B cell (primary cell): ENCODE data around the gene CDC42BPG. TPM values are rescaled to one million over a fixed set of nuclear protein-coding genes. Genes with fewer than 3 reads are reported as not detected.

ENCODE experiments used
- ATAC-seq: fragments of 200-7000 bp; cut with Tn5 transposase; one replicate; pipeline ENCODE4 v1.10.0; 2021; ENCODE audit warnings: low read depth, mild to moderate bottlenecking, moderate number of reproducible peaks, moderate library complexity
- CTCF ChIA-PET: fragments of 350-600 bp; sonication (Branson Sonifier 250); formaldehyde crosslinking; loops from one replicate; lab custom pipeline; 2021; ENCODE audit warnings: antibody characterized with exemption, inconsistent platforms; lab: Charles Lee
- POLR2A ChIA-PET: fragments of 350-600 bp; sonication (Branson Sonifier 250); formaldehyde crosslinking; loops from one replicate; lab custom pipeline; 2021; ENCODE audit warnings: antibody characterized with exemption; lab: Charles Lee
- DNase-seq: peaks from one replicate; pipeline ENCODE4 v3.0.0; 2013
- H2AFZ ChIP-seq: 2 replicates; pipeline ENCODE4 v1.6.1; 2012; ENCODE audit warnings: mild to moderate bottlenecking, low read depth, low read length; ENCODE audit not compliant: insufficient read depth, poor library complexity, severe bottlenecking
- H3K27ac ChIP-seq, 2 donors: 1 replicate in 1 of 2; 2 replicates in 1 of 2; pipeline ENCODE4 v1.5.1; 2012 to 2013; ENCODE audit warnings: low read length in 2 of 2, mild to moderate bottlenecking in 2 of 2, moderate library complexity in 1 of 2
- H3K27me3 ChIP-seq, 4 experiments: fragments of 200-600 bp in 1 of 4; sonication (generic) in 1 of 4; replicated peaks in 1 of 4; 1 replicate in 2 of 4; 2 replicates in 2 of 4; pipeline versions ENCODE4 v1.6.1 to v1.7.0; 2013 to 2016; ENCODE audit warnings: low read length in 3 of 4, mild to moderate bottlenecking in 2 of 4, mixed read lengths in 1 of 4, moderate library complexity in 1 of 4; ENCODE audit not compliant: insufficient read depth in 4 of 4, control insufficient read depth in 3 of 4; ENCODE audit errors: control extremely low read depth in 1 of 4
- H3K36me3 ChIP-seq, 2 experiments: replicated peaks in 1 of 2; 1 replicate in 1 of 2; 2 replicates in 1 of 2; pipeline versions ENCODE4 v1.6.1 to v1.7.1; 2013; ENCODE audit warnings: low read length in 1 of 2; ENCODE audit not compliant: insufficient read depth in 2 of 2, control insufficient read depth in 1 of 2; ENCODE audit errors: control extremely low read depth in 1 of 2, extremely low read depth in 1 of 2
- H3K4me1 ChIP-seq, 2 donors: fragments of 200-600 bp in 1 of 2; sonication (generic) in 1 of 2; 1 replicate in 1 of 2; 2 replicates in 1 of 2; pipeline versions ENCODE4 v1.5.1 to v1.6.1; 2013 to 2017; ENCODE audit warnings: low read length in 2 of 2; ENCODE audit not compliant: control insufficient read depth in 2 of 2, insufficient read depth in 2 of 2
- H3K4me2 ChIP-seq: replicated peaks from 2 replicates; pipeline ENCODE3; 2012; ENCODE audit warnings: mild to moderate bottlenecking, low read depth, low read length; ENCODE audit not compliant: poor library complexity, severe bottlenecking
- H3K4me3 ChIP-seq, 5 experiments: fragments of 200-600 bp in 1 of 5; sonication (generic) in 1 of 5; 1 replicate in 3 of 5; 2 replicates in 2 of 5; pipeline versions ENCODE4 v1.5.1 to v1.7.0; 2011 to 2016; ENCODE audit warnings: low read length in 4 of 5, mild to moderate bottlenecking in 4 of 5, low read depth in 2 of 5, control low read depth in 1 of 5, moderate library complexity in 1 of 5; ENCODE audit not compliant: insufficient read depth in 1 of 5; ENCODE audit errors: control extremely low read depth in 1 of 5, extremely low read depth in 1 of 5
- H3K79me2 ChIP-seq: fragments of 200-600 bp; sonication (generic); one replicate; pipeline ENCODE4 v1.6.0; 2016; ENCODE audit warnings: low read length; ENCODE audit not compliant: control insufficient read depth, insufficient read depth
- H3K9ac ChIP-seq: fragments of 200-600 bp; sonication (generic); 2 replicates; pipeline ENCODE4 v1.6.1; 2017; ENCODE audit warnings: mild to moderate bottlenecking, low read length, moderate library complexity
- H3K9me3 ChIP-seq, 3 donors: one replicate each; pipeline versions ENCODE4 v1.6.1 to v1.7.1; 2013; ENCODE audit warnings: low read length in 2 of 3; ENCODE audit not compliant: control insufficient read depth in 2 of 3, insufficient read depth in 1 of 3; ENCODE audit errors: control extremely low read depth in 1 of 3
- H4K20me1 ChIP-seq: 2 replicates; pipeline ENCODE4 v1.6.0; 2012; ENCODE audit warnings: mild to moderate bottlenecking, low read length; ENCODE audit not compliant: insufficient read depth, control insufficient read depth, poor library complexity, severe bottlenecking
- H3K27ac Mint-ChIP-seq: one replicate; pipeline ENCODE4 v1.8.0; 2021; ENCODE audit warnings: mixed read lengths
- H3K27me3 Mint-ChIP-seq: one replicate; pipeline ENCODE4 v1.8.0; 2021; ENCODE audit warnings: mixed read lengths
- H3K4me1 Mint-ChIP-seq: one replicate; pipeline ENCODE4 v1.8.0; 2021; ENCODE audit warnings: mixed read lengths
- H3K4me3 Mint-ChIP-seq: one replicate; pipeline ENCODE4 v1.8.0; 2021; ENCODE audit warnings: mixed read lengths
- H3K9me3 Mint-ChIP-seq: one replicate; pipeline ENCODE4 v1.8.0; 2022; ENCODE audit warnings: mixed read lengths; ENCODE audit not compliant: insufficient read depth
- CTCF ChIP-seq: fragments of 200-600 bp; IDR thresholded peaks from one replicate; pipeline ENCODE4 v1.8.0; 2022; ENCODE audit warnings: antibody characterized with exemption, mild to moderate bottlenecking
- EZH2 ChIP-seq: IDR thresholded peaks from 2 replicates; pipeline ENCODE4 v1.6.1; 2012; ENCODE audit warnings: borderline replicate concordance, low read depth, mild to moderate bottlenecking, moderate library complexity, low read length; ENCODE audit not compliant: insufficient read depth, poor library complexity, severe bottlenecking
- WGBS: methylation state at CpG from one replicate; pipeline ENCODE4 v1.1.5; 2013; ENCODE audit warnings: missing lambda C conversion rate; ENCODE audit not compliant: insufficient coverage; 5-methylcytosine and 5-hydroxymethylcytosine counted together
- intact Hi-C: fragments of 100-400 bp; cut with micrococcal nuclease; formaldehyde crosslinking; loops from one replicate; pipeline ENCODE4 v1.10.0; 2022
- polyA plus RNA-seq: library from polyadenylated mRNA; depleted of rRNA; stranded (reverse); fragments of >200 nt; gene quantifications from 2 replicates; pipeline ENCODE4 v1.2.3, GENCODE V29; 2012
- total RNA-seq, 2 donors: library from RNA; stranded (reverse); fragments of 120-200 nt in 1 of 2; gene quantifications; 1 replicate in 1 of 2; 2 replicates in 1 of 2; pipeline versions ENCODE4 v1.2.3 to v1.2.4, GENCODE V29; 2013 to 2022

Gene CDC42BPG
- total and polyA plus RNA-seq, 2 donors (not counting 1 experiment from before 2014, with no cell fraction given) = 3.7 to 8.7 TPM

DNA sequence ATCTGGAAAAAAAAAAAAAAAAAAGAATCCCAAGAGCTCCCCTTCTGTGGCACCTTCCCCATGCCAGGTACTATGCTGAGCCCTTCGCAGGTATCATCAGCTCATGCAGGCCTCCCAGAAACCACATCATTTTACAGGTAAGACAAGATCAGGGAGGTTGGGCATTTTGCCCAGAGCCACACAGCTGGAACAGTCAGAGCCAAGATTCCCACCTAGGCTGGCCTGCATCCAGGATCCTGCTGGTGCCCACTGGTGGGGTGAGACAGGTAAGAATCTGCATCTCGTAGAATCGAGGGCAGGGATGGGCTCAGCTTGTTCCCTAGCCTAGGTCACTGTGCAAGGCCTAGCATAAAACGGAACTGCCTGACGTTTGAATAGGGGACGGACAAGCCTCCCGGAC, 18.4 kb downstream of the CDC42BPG start:
- H3K9me3 Mint-ChIP-seq = no peaks in the 10 kb centered on the region
- intact Hi-C loops = no loop called here
- Histone ChIP-seq H3K79me2 (no peaks in the 10 kb centered on the region), H3K27ac (no peak overlapping the region), H2AFZ (no peak overlapping the region), H4K20me1 (no peaks in the 10 kb centered on the region), H3K27me3 (no peaks in the 10 kb centered on the region), H3K4me3 (no peak overlapping the region), H3K9me3 (no peaks in the 10 kb centered on the region), H3K4me1 (no peaks in the 10 kb centered on the region), H3K36me3 (no peaks in the 10 kb centered on the region), H3K4me2 (no peak overlapping the region), H3K9ac (no peak overlapping the region)
- ATAC-seq = no peak
- H3K4me3 Mint-ChIP-seq = no peak overlapping the region
- ChIA-PET POLR2A (interaction anchor here (1.0 kb wide), 1 partner anchor 24 kb away, joined by 3 read pairs; no protein-coding TSS in a partner anchor), CTCF (no interaction called here)
- no peak overlapping the region for H3K27ac Mint-ChIP-seq
- TF ChIP-seq CTCF (no peak), EZH2 (no peak)
- no peaks in the 10 kb centered on the region for H3K27me3 Mint-ChIP-seq
- DNase-seq = no peak
- H3K4me1 Mint-ChIP-seq = peaks cover 2% of the 10 kb centered on the region
- WGBS = 100% methylated on average over 6 of the region's 7 CpGs

GRCh38 chr11:64823568-64824119, 20.8 kb downstream of the CDC42BPG start:
- Mint-ChIP-seq H3K9me3 (no peaks in the 10 kb centered on the region), H3K27ac (no peak overlapping the region), H3K4me1 (no peaks in the 10 kb centered on the region), H3K27me3 (no peaks in the 10 kb centered on the region), H3K4me3 (no peak overlapping the region)
- H3K4me1 ChIP-seq = no peaks in the 10 kb centered on the region
- no peak overlapping the region for H3K27ac ChIP-seq
- H3K4me3 ChIP-seq = no peak overlapping the region
- no peak overlapping the region for H3K4me2 ChIP-seq
- no peaks in the 10 kb centered on the region for H3K36me3 ChIP-seq
- no peaks in the 10 kb centered on the region for H4K20me1 ChIP-seq
- DNase-seq (no peak), ATAC-seq (no peak)
- ChIA-PET CTCF (no interaction called here), POLR2A (no interaction called here)
- no peak for TF ChIP-seq EZH2
- no peak for TF ChIP-seq CTCF
- H2AFZ ChIP-seq = no peak overlapping the region
- no peaks in the 10 kb centered on the region for H3K27me3 ChIP-seq
- no peak overlapping the region for H3K9ac ChIP-seq
- no peaks in the 10 kb centered on the region for H3K79me2 ChIP-seq
- 89% methylated on average over 11 of the region's 11 CpGs for WGBS
- H3K9me3 ChIP-seq = no peaks in the 10 kb centered on the region
- intact Hi-C loops = no loop called here
